Inflammatory macrophage treated with lipopolysaccharide for 1 hour (primary cell): ENCODE measurements around the gene CCDC136.

Experiments used
- DNase-seq, 2 donors: peaks; one replicate each; pipeline ENCODE4 v3.0.0-alpha.2; 2020 to 2022

CCDC136 gene

DNA sequence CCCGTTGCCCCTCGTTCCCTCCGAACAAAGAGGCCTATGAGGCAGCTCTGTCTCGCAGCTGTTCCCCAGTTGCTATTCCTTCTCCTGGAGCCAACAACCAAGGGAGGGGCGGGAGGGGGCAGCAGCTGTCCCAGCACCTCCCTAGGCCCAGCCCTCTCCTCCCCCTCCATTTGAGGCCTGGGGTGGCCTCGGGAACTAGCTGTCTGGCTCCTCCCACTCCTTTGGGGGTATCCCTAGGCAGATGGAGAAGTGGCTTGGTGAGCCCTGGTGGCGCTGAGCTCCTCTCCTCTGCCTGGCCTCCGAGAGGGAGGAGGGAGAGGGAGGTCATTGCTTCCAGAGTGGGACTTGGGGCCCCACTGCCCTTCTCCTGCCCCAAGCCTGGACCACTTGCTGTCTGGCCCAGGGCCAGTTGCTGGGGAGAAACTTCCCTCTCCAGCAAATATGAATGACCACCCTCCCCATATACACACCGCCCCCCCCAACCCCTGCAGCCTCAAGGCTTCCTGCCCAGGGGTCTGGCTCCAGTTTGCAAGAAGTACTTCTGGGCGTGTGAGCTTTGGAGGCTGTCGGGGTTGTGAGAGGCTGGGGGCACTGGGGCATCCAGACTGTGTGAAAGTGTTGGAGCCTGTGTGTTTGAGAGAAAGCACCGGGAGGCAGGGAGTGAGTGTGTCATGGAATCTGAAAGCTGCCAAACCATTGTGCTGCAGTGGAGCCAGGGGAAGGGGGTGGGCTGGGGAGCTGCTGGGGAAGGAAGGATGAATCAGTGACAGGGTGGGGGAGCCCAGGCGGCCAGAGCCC lies 41.6 kb downstream of the CCDC136 start:
- peak; percentile 41 to 43 for DNase-seq

DNA sequence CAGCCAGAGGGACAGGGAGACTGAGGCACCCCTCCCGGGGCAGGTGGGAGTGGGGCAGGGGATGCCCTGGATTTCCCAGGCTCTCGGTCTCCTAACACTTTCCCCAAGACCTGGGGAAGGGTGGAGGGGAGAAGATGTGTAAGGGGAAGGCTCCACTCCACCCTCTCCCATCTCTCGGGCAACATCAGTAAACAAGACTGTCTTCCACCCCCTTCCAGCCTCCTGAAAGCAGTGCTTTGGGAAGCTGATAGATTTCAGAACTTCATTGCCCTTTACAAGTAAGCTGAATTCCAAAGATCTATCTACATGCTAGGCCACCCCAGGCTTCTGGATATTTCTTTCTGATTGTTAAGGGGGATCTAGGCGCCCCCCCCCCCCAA lies 42.2 kb downstream of the CCDC136 start:
- no peak for DNase-seq

DNA sequence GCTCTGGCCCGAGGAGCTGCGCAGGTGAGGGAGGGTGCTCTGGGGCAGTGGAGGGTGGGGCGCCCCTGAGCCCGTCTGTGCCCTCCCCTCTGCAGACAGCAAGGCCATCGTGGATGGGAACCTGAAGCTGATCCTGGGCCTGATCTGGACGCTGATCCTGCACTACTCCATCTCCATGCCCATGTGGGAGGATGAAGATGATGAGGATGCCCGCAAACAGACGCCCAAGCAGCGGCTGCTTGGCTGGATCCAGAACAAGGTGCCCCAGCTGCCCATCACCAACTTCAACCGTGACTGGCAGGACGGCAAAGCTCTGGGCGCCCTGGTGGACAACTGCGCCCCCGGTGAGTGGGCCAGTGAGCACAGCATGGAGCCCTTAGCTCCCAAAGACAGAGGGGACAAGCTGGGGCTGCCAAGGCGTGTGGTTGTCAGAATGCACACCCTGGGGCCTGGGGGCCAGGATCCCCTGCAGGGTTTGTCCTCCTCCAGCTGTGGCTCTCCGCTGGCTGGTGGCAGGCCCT lies 43.5 kb downstream of the CCDC136 start:
- DNase-seq: no peak

DNA sequence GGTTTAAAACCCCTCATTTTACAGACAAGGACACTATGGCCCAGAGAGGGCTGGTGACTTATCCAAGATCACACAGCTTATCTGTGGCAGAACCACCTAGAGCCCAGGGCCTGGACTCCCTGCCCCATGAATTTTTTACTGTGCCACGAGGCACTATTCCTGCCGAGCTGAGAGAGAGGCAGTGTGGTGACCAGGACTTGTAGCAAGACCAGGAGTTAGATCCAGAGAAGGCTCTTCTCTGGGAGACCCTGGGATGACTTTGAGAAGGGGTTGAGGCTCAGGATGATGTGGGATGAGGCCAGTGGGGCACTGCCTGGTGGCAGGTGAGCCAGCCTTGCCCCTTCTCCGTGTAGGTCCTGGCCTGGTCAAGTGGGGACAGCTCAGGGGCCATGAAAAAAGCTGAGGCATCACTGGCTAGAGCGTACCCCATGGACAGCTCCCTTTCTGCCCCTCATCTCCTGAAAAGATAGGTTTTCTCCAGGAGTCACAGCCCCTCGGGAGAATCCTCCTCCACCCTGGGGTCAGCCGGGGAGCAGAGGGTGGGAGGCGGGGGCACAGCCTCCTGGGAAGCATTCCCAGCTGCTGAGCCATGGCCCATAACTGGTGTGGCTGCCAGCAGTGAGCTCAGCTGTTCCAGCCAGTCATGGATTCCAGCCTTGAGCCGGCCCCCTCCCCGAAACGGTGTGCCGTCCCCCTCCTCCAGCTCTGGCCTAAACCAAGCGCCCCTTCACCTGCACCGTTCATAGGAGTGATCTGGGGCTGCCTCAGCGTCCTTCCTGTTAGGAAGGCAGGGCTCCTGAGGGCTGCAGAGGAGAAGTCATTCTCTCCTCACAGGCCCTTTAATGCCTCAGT lies 44.2 kb downstream of the CCDC136 start:
- no peak for DNase-seq

DNA sequence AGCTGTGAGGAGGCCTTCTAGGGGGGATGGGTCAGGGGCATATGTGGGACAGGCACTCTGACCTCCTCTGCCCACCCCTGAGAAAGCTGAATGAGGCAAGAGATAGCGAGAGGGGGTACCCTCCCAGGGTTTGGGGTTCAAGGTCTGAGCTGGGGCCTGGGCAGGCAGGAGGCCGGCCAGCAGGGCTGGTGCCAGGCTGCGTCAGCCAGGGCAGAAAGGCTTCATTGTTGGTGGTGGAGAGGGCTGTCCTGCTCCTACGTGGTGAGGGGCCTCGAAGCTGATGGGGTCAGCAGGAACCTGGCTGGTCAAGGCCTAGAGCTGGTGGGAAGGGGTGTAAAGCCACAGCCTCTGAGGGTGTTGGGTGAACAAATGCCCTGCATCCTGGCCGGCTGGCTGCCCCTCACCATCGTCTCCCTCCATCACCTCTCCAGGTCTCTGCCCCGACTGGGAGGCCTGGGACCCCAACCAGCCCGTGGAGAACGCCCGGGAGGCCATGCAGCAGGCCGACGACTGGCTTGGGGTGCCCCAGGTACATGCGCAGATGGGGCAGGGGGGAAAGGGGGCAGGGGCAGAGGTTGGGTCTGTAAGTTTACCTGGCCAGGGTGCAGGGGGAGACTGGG lies 45.1 kb downstream of the CCDC136 start:
- DNase-seq: no peak

DNA sequence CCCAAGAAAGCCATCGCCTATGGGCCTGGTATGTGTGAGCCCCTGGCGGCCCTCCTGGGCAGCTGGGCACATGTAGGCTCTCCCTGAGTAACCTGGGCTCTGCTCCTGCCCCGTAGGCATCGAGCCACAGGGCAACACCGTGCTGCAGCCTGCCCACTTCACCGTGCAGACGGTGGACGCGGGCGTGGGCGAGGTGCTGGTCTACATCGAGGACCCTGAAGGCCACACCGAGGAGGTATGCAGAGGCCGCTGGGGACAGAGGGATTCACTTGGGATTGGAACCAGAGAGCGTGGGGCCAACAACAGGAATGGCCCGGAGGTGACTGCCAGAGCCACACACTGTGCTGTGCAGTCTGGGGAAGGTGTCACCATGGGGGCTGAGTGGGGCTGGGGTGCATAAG lies 45.8 kb downstream of the CCDC136 start:
- no peak for DNase-seq

DNA sequence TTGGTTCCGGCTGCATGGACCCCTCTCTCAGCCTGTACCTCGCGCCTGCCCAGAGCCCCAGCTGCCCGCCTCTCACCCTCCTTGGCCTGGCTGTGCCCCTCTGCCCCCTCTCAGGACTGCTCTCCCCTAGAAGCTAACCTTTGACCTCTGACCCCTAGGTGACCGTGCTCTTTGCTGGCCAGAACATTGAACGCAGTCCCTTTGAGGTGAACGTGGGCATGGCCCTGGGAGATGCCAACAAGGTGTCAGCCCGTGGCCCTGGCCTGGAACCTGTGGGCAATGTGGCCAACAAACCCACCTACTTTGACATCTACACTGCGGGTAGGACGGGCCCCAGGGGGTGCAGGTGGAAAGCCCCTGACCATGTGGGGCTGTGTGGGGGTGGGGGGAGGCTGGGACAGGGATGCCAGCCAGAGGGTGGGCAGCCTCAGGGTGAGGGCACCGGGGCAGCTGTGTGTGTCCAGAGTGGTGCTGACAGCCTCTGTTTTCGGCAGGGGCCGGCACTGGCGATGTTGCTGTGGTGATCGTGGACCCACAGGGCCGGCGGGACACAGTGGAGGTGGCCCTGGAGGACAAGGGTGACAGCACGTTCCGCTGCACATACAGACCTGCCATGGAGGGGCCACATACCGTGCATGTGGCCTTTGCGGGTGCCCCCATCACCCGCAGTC lies 46.5 kb downstream of the CCDC136 start:
- no peak for DNase-seq

DNA sequence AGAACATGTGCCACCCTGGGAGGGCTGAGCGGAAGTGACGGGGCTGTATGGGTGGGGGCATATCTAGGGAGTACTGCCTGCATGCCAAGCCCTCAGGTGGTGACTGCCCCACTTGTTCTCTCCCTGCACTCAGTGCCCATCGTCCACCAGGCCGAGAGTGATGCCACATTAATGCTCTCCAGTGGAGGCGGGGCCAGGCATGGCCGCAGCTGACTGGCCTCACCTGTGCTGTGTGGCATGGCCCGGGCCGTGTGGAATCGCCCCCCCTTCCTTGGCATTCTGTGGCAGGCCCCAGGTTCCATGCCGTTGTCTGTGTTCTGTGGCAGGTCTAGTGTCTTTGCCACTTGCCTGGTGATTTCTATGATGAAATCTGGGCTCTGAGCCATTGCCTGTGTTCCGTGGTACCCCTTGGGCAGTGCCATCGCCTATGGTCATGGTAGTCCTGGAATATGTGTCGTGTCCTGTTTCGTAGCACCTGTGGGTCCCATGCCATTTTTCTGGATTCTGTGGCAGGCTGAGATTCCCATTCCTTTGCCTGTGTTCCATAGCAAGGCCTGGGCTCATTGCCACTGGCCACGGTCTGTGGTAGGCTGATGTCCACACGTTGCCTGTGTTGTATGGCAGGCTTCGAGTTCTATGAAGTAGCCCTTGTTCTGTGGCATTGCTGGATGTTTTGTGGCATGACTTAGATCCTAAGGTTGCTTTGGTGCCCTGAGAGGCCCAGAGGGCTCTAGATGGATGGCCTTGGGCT lies 47.4 kb downstream of the CCDC136 start:
- DNase-seq: no peak

DNA sequence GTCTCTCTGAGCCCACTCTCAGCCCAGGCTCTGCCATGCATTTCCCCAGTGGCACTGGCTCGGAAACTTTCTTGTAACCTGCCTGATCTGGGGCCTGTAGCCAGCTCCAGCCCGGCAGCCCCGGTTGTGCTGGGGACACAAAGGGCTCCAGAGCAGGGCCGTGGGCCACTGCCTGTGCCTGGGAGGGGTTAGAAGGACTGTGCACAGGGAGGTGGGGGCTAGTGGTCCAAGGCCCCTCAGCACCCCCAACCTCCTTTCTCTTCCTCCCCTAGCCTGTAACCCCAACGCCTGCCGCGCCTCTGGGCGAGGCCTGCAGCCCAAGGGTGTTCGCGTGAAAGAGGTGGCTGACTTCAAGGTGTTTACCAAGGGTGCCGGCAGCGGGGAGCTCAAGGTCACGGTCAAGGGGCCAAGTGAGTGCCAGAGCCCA lies 48.0 kb downstream of the CCDC136 start:
- no peak for DNase-seq

DNA sequence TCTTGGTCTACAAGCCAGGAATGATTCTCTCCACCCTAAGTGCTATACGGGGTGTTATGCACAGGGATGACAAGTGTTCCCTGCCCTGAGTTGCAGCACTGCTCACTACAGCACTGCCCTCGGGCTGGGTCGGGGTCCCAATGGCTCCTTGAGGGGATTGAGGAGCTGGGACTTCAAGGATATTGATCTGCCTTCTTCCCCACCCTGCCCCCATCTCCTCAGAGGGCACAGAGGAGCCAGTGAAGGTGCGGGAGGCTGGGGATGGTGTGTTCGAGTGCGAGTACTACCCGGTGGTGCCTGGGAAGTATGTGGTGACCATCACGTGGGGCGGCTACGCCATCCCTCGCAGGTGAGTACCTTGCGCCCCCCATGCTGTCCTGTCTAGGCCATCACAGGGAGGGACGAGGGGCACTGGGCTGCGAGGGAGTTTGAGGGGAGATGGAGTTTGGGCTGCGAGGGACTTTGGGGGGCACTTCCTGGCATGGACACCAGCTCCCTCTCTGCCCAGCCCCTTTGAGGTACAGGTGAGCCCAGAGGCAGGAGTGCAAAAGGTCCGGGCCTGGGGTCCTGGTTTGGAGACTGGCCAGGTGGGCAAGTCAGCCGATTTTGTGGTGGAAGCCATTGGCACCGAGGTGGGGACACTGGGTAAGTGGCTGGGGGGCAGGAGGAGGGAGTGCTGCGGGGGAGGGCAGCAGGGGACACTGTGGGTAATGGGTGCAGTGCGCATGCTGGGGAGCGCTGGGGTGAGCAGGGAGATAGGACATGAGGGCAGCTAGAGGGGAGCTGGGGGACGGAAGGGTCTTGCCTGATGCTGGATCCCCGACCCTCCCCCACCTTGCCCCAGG lies 48.8 kb downstream of the CCDC136 start:
- DNase-seq: no peak

DNA sequence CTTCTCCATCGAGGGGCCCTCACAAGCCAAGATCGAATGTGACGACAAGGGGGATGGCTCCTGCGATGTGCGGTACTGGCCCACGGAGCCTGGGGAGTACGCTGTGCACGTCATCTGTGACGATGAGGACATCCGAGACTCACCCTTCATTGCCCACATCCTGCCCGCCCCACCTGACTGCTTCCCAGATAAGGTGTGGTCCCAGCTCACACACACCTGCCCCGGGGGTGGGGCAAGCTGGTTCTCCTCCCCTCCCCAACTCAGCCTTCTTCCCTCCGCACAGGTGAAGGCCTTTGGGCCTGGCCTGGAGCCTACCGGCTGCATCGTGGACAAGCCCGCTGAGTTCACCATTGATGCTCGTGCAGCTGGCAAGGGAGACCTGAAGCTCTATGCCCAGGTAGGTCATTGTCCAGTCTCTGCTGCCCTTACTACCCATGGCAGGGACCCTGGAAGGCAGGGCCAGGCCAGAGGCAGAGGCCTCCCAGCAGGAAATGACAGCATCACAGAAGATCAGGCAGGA lies 49.5 kb downstream of the CCDC136 start:
- no peak for DNase-seq

DNA sequence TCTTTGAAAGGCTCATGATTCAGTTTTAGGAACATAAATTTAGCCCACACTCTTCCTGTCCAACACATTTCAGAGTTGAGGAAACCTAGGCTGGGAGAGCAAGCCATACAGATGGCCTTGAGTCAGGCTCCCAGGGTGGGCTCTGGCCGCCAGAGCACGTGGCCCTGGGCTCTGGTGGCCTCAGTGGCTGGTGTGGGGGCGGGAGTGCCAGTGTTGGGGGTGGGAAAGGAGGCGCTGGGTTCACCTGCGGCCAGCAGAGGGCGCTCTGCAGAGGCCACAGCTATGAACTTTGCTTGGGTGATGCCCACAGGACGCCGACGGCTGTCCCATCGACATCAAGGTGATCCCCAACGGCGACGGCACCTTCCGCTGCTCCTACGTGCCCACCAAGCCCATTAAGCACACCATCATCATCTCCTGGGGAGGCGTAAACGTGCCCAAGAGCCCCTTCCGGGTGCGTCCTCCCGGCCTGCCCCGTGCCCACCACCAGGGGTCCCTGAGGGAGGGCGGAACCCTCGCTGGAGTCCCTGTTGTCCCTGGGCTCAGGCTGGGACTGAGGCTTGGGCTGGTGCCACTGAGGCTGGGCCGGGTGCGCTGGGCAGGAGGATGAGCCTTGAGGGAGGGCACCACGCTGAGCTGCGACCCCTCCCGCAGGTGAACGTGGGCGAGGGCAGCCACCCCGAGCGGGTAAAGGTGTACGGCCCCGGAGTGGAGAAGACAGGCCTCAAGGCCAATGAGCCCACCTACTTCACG lies 50.3 kb downstream of the CCDC136 start:
- peak; percentile 52 to 69 for DNase-seq

DNA sequence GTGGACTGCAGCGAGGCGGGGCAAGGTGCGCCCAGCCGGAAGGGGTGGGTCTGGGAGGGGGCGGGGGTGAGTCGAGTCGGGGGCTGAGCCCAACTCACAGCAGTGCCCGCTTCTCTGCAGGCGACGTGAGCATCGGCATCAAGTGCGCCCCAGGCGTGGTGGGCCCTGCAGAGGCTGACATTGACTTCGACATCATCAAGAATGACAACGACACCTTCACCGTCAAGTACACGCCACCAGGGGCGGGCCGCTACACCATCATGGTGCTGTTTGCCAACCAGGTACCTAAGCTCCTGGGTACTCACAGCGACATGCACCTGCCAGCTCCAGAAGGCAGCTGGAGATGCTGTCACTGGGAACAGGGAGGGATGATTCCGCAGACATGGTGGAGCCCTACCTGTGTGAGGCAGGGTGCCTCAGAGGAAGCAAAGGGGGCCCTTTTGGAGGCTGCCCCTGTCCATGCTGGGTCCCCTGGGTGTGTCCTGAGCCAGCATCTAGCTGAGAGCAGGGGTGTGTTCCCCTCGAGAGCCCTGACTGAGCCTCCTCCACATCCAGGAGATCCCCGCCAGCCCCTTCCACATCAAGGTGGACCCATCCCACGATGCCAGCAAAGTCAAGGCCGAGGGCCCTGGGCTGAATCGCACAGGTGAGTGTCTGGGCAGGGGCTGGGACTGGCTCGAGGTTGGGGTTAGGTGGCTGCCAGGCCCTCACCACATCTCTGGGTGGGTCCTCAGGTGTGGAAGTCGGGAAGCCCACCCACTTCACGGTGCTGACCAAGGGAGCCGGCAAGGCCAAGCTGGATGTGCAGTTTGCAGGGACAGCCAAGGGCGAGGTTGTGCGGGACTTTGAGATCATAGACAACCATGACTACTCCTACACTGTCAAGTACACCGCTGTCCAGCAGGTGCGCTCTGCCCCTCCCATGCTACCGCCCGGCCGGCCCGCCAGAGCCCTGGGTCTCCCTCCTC lies 51.2 kb downstream of the CCDC136 start:
- DNase-seq: no peak

DNA sequence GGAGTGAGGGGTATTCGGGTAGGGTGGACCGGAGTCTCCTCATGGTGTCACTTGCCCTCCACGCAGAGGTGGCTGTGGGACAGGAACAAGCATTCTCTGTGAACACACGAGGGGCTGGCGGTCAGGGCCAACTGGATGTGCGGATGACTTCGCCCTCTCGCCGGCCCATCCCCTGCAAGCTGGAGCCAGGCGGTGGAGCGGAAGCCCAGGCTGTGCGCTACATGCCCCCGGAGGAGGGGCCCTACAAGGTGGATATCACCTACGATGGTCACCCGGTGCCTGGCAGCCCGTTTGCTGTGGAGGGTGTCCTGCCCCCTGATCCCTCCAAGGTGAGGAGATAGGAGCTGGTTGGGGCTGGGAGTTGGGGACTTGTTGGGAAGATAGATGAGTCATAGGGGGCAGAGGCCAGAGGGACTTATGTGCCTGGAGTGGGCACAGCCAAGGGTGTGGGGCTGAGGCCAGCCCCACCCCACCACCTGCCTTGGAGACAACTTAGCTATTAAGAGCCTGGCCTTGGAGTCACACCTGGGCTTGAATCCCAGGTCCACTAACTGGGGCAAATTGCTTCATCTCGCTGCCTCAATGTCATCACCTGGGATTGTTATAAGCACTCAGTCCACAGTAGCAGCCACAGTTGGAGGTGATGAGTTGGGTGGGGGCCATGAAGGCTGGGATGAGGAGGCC lies 52.3 kb downstream of the CCDC136 start:
- DNase-seq: no peak

DNA sequence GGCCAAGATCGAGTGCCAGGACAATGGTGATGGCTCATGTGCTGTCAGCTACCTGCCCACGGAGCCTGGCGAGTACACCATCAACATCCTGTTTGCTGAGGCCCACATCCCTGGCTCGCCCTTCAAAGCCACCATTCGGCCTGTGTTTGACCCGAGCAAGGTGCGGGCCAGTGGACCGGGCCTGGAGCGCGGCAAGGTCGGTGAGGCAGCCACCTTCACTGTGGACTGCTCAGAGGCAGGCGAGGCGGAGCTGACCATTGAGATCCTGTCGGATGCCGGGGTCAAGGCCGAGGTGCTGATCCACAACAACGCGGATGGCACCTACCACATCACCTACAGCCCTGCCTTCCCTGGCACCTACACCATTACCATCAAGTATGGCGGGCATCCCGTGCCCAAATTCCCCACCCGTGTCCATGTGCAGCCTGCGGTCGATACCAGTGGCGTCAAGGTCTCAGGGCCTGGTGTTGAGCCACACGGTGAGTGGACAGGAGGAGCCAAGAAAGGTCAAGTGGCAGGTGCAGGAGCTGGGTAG lies 53.1 kb downstream of the CCDC136 start:
- no peak for DNase-seq

DNA sequence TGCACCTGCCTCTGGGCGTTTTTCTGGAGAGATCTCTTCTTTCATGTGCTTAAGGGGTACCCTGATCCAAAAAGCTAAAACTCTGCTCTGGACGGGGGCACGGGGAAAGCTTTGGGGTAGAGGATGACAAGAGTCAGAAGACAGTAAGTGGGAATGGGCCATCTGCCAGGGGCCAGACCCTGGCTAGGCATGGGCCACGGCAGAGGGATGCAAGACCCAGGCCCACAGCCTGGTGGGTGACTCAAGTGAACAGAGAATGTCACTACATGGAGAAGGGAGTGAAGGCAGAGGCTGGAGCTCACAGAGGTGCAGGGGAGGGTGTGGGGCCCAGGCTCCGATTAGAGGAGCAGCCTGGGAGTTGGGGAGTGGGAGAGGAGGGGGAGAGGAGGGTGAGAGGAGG lies 53.7 kb downstream of the CCDC136 start:
- no peak for DNase-seq

DNA sequence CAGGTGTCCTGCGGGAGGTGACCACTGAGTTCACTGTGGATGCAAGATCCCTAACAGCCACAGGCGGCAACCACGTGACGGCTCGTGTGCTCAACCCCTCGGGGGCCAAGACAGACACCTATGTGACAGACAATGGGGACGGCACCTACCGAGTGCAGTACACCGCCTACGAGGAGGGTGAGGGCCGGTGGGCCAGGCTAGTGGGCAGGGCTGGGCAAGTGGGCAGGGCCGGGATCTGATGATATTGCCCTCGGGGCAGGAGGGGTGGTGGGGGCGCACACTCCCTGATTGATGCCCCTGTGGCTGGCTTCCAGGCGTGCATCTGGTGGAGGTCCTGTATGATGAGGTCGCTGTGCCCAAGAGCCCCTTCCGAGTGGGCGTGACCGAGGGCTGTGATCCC lies 54.2 kb downstream of the CCDC136 start:
- no peak for DNase-seq
